LoVo (cell line): ENCODE measurements around the gene TBCB.
"Not testable (repeated sequence)": the region's sequence is repeated elsewhere in the genome, so short reads cannot be mapped to it uniquely, and the experiment has no call there.

ENCODE experiments used
- DNase-seq: peaks from one replicate; pipeline ENCODE4 v3.0.0-alpha.2; 2016; ENCODE audit warnings: low spot score

TBCB gene, protein sequence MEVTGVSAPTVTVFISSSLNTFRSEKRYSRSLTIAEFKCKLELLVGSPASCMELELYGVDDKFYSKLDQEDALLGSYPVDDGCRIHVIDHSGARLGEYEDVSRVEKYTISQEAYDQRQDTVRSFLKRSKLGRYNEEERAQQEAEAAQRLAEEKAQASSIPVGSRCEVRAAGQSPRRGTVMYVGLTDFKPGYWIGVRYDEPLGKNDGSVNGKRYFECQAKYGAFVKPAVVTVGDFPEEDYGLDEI

GRCh38 chr19:36115453-36116343, at the start of gene TBCB:
Gene TBCB, plus strand, starts transcription at chr19:36115468. Its CDS starts 93 bp downstream, at chr19:36115561.
- no peak for DNase-seq

- DNase-seq, result no peak
Observed at GRCh38 chr19:36067681-36068080, 47.6 kb upstream of the TBCB start.

GRCh38 chr19:36068810-36069499, 46.3 kb upstream of the TBCB start:
- not testable (repeated sequence) for DNase-seq

GRCh38 chr19:36072081-36072480, 43.2 kb upstream of the TBCB start:
- DNase-seq, result no peak

DNA sequence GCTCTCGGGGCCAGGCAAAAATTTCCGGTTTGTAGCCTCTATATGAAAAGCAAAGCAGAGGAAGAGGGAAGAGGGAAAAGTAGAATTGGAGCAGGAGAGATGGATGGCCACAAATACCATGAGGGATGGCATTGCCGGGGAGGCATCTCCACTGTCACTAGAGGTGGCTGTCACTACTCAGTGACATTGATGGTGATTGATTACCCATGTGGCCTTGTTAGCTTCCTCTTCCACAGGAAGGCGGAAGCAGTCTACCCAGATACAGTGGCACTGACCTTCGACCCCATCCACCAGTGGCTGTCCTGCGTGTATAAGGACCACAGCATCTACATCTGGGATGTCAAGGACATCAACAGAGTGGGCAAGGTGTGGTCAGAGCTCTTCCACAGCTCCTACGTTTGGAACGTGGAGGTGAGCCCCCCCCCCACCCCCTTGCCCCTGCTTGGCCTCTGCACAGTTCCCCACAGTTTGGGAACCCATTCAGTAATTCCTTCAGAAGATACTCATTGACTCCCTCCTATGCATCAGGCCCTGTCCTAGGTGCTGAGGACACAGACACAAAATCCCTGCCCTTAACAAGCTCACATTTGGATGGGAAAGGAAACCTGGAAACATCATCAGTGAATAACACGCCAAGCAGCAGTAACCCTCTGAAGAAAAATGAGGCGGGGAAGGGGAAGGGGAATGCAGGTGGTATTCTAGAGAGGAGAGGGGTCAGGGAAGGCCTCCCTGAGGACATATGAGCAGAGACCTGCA, 42.0 kb upstream of the TBCB start:
- no peak for DNase-seq

GRCh38 chr19:36079389-36079945, 35.8 kb upstream of the TBCB start:
- DNase-seq, result no peak

GRCh38 chr19:36081385-36081784, 33.9 kb upstream of the TBCB start:
- no peak for DNase-seq

GRCh38 chr19:36081894-36082293, 33.4 kb upstream of the TBCB start:
- DNase-seq, result no peak

GRCh38 chr19:36082916-36083315, 32.4 kb upstream of the TBCB start:
- no peak for DNase-seq

GRCh38 chr19:36084231-36085009, 30.8 kb upstream of the TBCB start:
- DNase-seq, result no peak

GRCh38 chr19:36086326-36086725, 28.9 kb upstream of the TBCB start:
- DNase-seq, result no peak

DNA sequence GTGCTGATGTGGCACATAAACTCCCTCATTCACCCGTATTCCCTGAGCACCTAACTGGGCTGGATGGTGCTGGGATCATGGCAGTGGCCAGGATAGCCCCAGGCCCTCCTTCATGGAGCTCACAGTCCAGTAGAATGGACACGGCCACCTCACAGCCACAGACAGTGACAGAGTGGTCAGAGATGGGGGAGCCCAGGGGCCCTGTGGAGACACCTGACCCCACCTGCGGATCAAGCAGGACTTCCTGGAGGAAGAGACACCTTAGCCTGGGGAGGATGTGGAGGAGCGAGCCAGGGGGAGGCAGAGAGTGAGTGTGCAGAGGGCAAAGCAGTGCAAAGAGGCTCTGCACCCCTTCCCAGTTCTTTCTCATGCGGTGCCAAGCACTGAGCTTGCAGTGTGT, 25.4 kb upstream of the TBCB start:
- no peak for DNase-seq

GRCh38 chr19:36090910-36091695, 24.2 kb upstream of the TBCB start:
- no peak for DNase-seq

- DNase-seq, result no peak
Observed at GRCh38 chr19:36092566-36092965, 22.7 kb upstream of the TBCB start.

DNA sequence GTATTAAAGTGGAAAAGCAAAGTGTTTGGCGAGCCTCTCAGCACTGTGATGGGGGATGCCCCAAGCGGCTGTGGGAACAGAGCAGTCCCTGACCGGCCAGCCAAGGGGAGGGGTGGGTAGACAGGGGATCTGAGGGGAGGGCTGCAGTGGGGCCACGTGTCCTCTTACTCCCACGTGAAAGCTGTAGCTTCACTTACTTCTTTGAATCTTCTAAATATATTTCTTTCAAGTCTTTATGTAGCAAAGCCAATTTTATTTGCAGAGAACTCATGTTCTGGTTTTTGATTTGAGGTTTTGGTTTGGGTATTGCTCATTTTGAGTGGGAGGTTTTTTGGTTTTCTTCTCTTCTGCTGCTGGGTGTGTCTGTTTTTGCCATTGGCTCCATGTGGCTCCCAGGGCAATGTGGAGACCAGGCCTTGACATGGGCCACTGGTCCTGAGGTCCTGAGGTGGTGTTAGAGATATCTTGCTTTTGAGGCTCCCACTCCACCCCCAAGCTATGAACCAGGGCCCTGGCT, 22.1 kb upstream of the TBCB start:
- DNase-seq, result no peak

- DNase-seq, result no peak
Observed at GRCh38 chr19:36093687-36094086, 21.6 kb upstream of the TBCB start.

GRCh38 chr19:36097036-36097435, 18.2 kb upstream of the TBCB start:
- DNase-seq, result no peak

DNA sequence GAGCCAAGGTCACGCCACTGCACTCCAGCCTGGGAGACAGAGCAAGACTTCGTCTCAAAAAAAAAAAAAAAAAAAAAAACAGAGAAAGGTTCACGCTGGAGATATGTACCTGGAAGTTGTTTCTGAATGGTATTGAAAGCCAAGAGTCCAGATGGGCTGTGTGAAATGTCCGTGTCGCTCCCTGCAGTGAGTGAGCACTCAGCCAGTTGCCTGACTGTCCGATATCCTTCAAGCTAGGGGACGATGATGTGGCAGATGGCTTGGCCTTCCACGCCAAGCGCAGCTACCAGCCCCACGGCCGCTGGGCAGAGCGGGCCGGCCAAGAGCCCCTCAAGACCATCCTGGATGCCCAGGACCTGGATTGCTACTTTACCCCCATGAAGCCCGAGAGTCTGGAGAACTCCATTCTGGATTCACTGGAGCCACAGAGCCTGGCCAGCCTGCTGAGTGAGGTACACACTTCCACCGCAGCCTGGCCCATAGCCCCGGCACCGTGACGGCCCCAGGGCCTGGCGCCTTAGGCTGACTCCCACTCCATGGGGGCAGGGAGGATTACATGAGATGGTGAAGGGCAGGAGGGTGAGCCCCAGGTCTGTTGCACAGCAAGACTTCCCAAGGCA, 16.0 kb upstream of the TBCB start:
- no peak for DNase-seq

DNA sequence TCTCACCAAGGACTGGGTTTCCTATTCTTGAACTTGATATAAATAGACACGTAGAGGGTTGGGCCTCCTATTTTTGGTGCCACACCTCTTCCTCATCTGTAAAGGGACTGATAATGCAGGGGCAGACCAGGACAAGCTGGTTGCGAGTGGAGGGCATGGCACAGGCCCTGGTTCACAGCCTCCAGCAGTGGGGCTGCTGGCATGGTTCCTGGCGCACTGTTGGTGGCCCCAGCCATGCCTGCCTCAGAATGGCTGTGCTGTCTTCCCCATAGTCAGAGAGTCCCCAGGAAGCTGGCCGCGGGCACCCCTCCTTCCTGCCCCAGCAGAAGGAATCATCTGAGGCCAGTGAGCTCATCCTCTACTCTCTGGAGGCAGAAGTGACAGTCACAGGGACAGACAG, 14.8 kb upstream of the TBCB start:
- no peak for DNase-seq
